ENCODE results near the gene C5orf63. TPM values are rescaled to one million over a fixed set of nuclear protein-coding genes. Genes with fewer than 3 reads are reported as not detected.

The C5orf63 gene
- total and polyA plus RNA-seq, 10 of the 15 experiments (the other 5 are each of a cell fraction or from before 2014, with no cell fraction given), result 8.7 to 54.3 (median 11.9) TPM

DNA sequence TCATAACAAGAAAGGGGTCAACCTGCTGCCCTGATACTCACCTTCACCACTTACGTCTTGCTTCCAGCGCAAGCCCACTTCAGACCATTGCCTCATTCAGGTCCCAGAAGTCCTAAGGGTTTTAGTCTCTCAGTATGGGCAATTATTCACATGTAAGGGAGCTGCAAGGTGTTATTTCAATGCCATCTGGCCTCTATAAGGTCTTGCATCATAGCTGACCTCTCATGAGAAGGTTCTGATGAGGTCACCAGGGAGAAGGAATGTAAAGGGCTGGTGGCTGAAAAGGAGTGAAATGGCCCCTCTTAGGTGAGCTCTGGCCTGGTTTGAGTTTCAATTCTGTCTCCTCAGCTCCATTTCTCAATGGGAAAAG, 41.5 kb downstream of the C5orf63 start (continued):
- TF ChIP-seq, protein P1, sequence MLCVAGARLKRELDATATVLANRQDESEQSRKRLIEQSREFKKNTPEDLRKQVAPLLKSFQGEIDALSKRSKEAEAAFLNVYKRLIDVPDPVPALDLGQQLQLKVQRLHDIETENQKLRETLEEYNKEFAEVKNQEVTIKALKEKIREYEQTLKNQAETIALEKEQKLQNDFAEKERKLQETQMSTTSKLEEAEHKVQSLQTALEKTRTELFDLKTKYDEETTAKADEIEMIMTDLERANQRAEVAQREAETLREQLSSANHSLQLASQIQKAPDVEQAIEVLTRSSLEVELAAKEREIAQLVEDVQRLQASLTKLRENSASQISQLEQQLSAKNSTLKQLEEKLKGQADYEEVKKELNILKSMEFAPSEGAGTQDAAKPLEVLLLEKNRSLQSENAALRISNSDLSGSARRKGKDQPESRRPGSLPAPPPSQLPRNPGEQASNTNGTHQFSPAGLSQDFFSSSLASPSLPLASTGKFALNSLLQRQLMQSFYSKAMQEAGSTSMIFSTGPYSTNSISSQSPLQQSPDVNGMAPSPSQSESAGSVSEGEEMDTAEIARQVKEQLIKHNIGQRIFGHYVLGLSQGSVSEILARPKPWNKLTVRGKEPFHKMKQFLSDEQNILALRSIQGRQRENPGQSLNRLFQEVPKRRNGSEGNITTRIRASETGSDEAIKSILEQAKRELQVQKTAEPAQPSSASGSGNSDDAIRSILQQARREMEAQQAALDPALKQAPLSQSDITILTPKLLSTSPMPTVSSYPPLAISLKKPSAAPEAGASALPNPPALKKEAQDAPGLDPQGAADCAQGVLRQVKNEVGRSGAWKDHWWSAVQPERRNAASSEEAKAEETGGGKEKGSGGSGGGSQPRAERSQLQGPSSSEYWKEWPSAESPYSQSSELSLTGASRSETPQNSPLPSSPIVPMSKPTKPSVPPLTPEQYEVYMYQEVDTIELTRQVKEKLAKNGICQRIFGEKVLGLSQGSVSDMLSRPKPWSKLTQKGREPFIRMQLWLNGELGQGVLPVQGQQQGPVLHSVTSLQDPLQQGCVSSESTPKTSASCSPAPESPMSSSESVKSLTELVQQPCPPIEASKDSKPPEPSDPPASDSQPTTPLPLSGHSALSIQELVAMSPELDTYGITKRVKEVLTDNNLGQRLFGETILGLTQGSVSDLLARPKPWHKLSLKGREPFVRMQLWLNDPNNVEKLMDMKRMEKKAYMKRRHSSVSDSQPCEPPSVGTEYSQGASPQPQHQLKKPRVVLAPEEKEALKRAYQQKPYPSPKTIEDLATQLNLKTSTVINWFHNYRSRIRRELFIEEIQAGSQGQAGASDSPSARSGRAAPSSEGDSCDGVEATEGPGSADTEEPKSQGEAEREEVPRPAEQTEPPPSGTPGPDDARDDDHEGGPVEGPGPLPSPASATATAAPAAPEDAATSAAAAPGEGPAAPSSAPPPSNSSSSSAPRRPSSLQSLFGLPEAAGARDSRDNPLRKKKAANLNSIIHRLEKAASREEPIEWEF (IDR thresholded peaks at IDR 0.05; ENCODE audit: insufficient replicate concordance, low read depth, low read length), result no peak

DNA sequence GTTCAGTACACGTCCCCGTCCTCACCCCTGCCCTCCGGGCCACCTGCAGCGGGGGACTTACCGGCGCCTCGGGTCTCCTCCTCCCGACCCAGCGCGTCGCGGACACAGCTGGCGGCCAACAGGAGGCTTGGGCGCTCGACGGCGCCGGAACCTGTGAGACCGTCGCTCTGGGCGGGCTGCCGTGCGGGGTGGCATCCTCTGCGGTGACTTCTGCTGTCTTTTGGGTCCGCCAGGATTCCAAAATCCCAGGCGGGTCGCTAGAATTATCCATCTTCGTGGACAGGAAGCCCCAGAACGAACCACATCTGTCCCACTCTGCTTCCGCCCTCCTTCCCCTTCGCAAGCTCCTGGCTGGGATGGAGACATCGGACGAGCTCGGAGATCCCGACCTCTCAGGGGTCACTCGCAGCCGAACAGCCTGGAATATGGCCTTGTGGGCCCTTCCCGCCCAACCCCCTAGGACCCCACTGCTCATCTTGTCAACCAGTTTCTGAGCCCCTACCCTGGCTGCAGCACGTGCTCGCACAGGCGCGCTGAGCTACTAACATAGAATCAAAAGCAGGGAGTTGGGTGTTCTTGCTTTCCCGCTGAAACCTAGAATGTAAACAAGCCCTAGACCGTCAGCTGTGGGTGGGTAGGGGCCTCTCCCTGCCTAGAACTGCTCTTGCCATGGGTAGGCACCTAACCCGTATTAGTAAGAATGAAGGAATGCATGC, 42.0 kb downstream of the C5orf63 start:
- H3K36me3 ChIP-seq (ENCODE audit: control insufficient read depth in 2 of 2, insufficient read depth in 2 of 2, low read length in 1 of 2), result no peaks in the 10 kb centered on the region
- peak; percentile 32 for ATAC-seq
- no peak overlapping the region for H3K27ac ChIP-seq (ENCODE audit: control insufficient read depth, insufficient read depth)
- peak overlapping the region; percentile 98 for H3K4me2 ChIP-seq (ENCODE audit: control insufficient read depth, insufficient read depth)
- H4K20me1 ChIP-seq (ENCODE audit: control insufficient read depth, insufficient read depth), result no peaks in the 10 kb centered on the region
- TF ChIP-seq POLR2AphosphoS2 (IDR thresholded peaks at IDR 0.05; ENCODE audit: low read depth, low read length) (no peak), TCF3 (IDR thresholded peaks at IDR 0.05; ENCODE audit: borderline replicate concordance, insufficient read depth, low read depth, low read length) (0 out of 2 replicates have a peak, but pooled peaks have one; percentile 69), ZNF24 (IDR thresholded peaks at IDR 0.05) (no peak)
- ChIA-PET RAD21 (ENCODE audit: unreplicated experiment) (interaction anchor here (0.6 to 3.2 kb wide), 9 partner anchors 11 to 93 kb away, joined by 3 to 12 read pairs (median 5); partner anchors contain the start of gene C5orf63), SMC1A (ENCODE audit: uncharacterized antibody, unreplicated experiment) (interaction anchor here (0.7 to 2.1 kb wide), 6 partner anchors 16 to 253 kb away, joined by 3 to 5 read pairs (median 3); no protein-coding TSS in a partner anchor), POLR2A (interaction anchor here (0.6 to 1.7 kb wide), 14 partner anchors 10 to 252 kb away, joined by 3 to 9 read pairs (median 4); partner anchors contain the start of gene C5orf63), CTCF (interaction anchor here (0.6 to 1.8 kb wide), 8 partner anchors 11 to 72 kb away, joined by 3 to 6 read pairs (median 4); no protein-coding TSS in a partner anchor)
- peaks cover 6% of the 10 kb centered on the region for H3K4me1 ChIP-seq (ENCODE audit: control insufficient read depth, insufficient read depth, low read length)
- intact Hi-C loops (cut with micrococcal nuclease; ENCODE audit: unreplicated experiment) (loop anchor here (2.0 kb wide), 2 partner anchors 43 to 59 kb away; no protein-coding TSS in a partner anchor), in situ Hi-C loops (cut with MboI) (no loop called here)
- peaks cover 2% of the 10 kb centered on the region for H3K79me2 ChIP-seq (ENCODE audit: control insufficient read depth, insufficient read depth, low read length)
- peak overlapping the region; percentile 99 for H2AFZ ChIP-seq (ENCODE audit: control insufficient read depth, low read depth, low read length)
- H3K4me3 ChIP-seq, result peak overlapping the region; percentile 89
- no peaks in the 10 kb centered on the region for H3K27me3 ChIP-seq (replicated peaks in 1 of 2; ENCODE audit: control insufficient read depth in 2 of 2, insufficient read depth in 2 of 2, low read length in 1 of 2)
- WGBS (ENCODE audit: insufficient coverage, insufficient replicate concordance, low lambda C conversion rate, missing lambda C conversion rate), result 24% methylated on average over 45 of the region's 45 CpGs
- BruUV-seq (replicated peaks), result TSS peak; percentile 75
- no peak for FAIRE-seq
- no peaks in the 10 kb centered on the region for H3K9me3 ChIP-seq (replicated peaks; ENCODE audit: control insufficient read depth, insufficient read depth, low read length)
- peak overlapping the region; percentile 55 for H3K9ac ChIP-seq (ENCODE audit: control insufficient read depth, insufficient read depth, low read length)
- DNase-seq (ENCODE audit: low read depth, low spot score), result no peak

Measured in GM12878 (cell line).